Measurements from ENCODE around the gene NHEJ1. TPM values are rescaled to one million over a fixed set of nuclear protein-coding genes. Genes with fewer than 3 reads are reported as not detected.

NHEJ1 gene
- total and polyA plus RNA-seq, 2 of the 13 experiments (the other 11 are each of a cell fraction or from before 2014, with no cell fraction given): 30.0 to 30.7 TPM

DNA sequence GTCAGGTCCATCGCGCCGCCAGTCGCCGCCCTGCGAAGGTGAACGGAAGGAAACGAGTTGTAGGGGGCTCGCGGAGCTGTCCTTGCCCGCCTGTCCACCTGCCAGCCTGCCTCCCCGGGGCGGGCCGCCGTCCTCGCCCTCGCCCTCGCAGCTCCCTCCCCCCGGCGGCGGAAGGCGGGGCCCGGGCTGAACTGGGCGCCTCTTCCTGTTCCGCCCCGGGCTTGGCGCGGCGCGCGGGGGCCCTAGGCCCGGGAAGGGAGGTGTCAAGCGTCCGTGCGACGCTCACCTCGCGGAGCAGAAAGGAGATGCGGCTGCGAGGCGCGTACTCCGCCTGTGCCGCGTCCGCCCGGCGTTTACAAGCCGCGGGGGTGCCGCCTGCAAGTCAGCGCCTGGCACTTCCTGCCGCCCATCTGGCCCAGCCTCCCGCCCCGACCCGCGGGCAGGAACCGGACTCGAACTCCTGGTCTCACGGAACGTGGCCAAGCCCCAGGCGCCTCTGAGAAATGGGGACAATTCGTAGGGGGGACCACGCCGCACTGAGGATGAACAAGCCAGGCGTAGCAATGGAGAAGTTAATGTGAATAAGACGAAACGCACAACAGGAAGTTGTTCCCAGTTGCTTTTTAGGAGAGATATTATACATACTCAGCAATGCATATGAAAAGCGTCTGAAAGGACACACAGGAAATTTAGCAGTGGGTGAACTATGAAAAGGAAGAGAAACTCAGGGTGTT, 16.4 kb upstream of the NHEJ1 start, which contains the start of gene CNPPD1:
Gene CNPPD1, minus strand, starts transcription at position 108 of the 734 bp plus-strand sequence. Its CDS starts 97 bp downstream, at position 11.
- peak; percentile 87 for ATAC-seq
- Histone ChIP-seq H3K4me3 (replicated peaks in 1 of 3; ENCODE audit: insufficient read depth in 1 of 3, low read depth in 2 of 3, low read length in 3 of 3) (peak within 1 kb of the TSS; percentile 62 to 79 (median 72)), H3K9ac (ENCODE audit: insufficient read depth, low read depth, low read length) (peak within 1 kb of the TSS; percentile 82), H3K79me2 (ENCODE audit: insufficient read depth, low read length) (peaks cover 26% of the 10 kb centered on the region), H3K27me3 (ENCODE audit: control insufficient read depth in 1 of 2, insufficient read depth in 2 of 2, low read length in 2 of 2) (no peaks in the 10 kb centered on the region; a peak in 1 of 5 replicates), H3K27ac (ENCODE audit: extremely low read length, insufficient read depth, low read length) (peak within 1 kb of the TSS; percentile 90), H3K36me3 (replicated peaks in 1 of 2; ENCODE audit: control insufficient read depth in 1 of 2, insufficient read depth in 2 of 2, low read length in 2 of 2) (peaks cover 29 to 49% of the 10 kb centered on the region in 2 experiments), H3K4me2 (ENCODE audit: low read depth, low read length) (peak within 1 kb of the TSS; percentile 100), H4K20me1 (ENCODE audit: insufficient read depth, low read length) (no peaks in the 10 kb centered on the region), H2AFZ (ENCODE audit: low read length) (no peak within 1 kb of the TSS), H3K9me3 (ENCODE audit: low read length) (no peaks in the 10 kb centered on the region), H3K4me1 (ENCODE audit: insufficient read depth, low read length) (peaks cover 37% of the 10 kb centered on the region)
- WGBS (ENCODE audit: low lambda C conversion rate): under 1% methylated on average over 42 of the region's 69 CpGs
- ChIA-PET CTCF (ENCODE audit: low intra/inter-chr PET ratio, low total read pairs) (no interaction called here), POLR2A (interaction anchor here (0.7 to 10.4 kb wide), 31 partner anchors 8 to 518 kb away, joined by 3 to 227 read pairs (median 11); partner anchors contain the start of genes ABCB6, ANKZF1, ATG9A and BCS1L)
- FAIRE-seq: peak; percentile 40
- intact Hi-C loops (cut with micrococcal nuclease; ENCODE audit: unreplicated experiment): loop anchor here (1.0 to 2.0 kb wide), 4 partner anchors 17 to 122 kb away; partner anchors contain the start of genes ABCB6 and NHEJ1
- TSS peak; percentile 28 for BruUV-seq (replicated peaks)
- peak; percentile 82 for DNase-seq (ENCODE audit: low spot score)
- in situ Hi-C loops (cut with HindIII; ENCODE audit: extremely low pct_ligation_motif_present, low pct_unique_long_range_greater_than_20kb): no loop called here
- TF ChIP-seq, protein P1, sequence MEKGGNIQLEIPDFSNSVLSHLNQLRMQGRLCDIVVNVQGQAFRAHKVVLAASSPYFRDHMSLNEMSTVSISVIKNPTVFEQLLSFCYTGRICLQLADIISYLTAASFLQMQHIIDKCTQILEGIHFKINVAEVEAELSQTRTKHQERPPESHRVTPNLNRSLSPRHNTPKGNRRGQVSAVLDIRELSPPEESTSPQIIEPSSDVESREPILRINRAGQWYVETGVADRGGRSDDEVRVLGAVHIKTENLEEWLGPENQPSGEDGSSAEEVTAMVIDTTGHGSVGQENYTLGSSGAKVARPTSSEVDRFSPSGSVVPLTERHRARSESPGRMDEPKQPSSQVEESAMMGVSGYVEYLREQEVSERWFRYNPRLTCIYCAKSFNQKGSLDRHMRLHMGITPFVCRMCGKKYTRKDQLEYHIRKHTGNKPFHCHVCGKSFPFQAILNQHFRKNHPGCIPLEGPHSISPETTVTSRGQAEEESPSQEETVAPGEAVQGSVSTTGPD (CRISPR knock-in tag; IDR thresholded peaks at IDR 0.05): no peak
- no peak for TF ChIP-seq FOXJ3 (CRISPR knock-in tag; IDR thresholded peaks at IDR 0.05; ENCODE audit: borderline replicate concordance)
- TF ChIP-seq ZNF747 (CRISPR knock-in tag; IDR thresholded peaks at IDR 0.05; ENCODE audit: borderline replicate concordance): peak; percentile 90; the same call in 1 of the 2 replicates
- TF ChIP-seq ZBTB7A (CRISPR knock-in tag; IDR thresholded peaks at IDR 0.05): peak; percentile 88
- TF ChIP-seq ATM (IDR thresholded peaks at IDR 0.05; ENCODE audit: borderline replicate concordance): no peak
- TF ChIP-seq, protein P2, sequence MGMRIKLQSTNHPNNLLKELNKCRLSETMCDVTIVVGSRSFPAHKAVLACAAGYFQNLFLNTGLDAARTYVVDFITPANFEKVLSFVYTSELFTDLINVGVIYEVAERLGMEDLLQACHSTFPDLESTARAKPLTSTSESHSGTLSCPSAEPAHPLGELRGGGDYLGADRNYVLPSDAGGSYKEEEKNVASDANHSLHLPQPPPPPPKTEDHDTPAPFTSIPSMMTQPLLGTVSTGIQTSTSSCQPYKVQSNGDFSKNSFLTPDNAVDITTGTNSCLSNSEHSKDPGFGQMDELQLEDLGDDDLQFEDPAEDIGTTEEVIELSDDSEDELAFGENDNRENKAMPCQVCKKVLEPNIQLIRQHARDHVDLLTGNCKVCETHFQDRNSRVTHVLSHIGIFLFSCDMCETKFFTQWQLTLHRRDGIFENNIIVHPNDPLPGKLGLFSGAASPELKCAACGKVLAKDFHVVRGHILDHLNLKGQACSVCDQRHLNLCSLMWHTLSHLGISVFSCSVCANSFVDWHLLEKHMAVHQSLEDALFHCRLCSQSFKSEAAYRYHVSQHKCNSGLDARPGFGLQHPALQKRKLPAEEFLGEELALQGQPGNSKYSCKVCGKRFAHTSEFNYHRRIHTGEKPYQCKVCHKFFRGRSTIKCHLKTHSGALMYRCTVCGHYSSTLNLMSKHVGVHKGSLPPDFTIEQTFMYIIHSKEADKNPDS (CRISPR knock-in tag; IDR thresholded peaks at IDR 0.05): peak; percentile 94; the same call in 1 of the 2 replicates
- peak; percentile 91; the same call in 1 of the 2 replicates for TF ChIP-seq JDP2 (CRISPR knock-in tag; IDR thresholded peaks at IDR 0.05; ENCODE audit: borderline replicate concordance)
- peak; percentile 73 for TF ChIP-seq GMEB2 (CRISPR knock-in tag; IDR thresholded peaks at IDR 0.05; ENCODE audit: low read depth)
- no peak for TF ChIP-seq SRSF9 (IDR thresholded peaks at IDR 0.05; ENCODE audit: borderline replicate concordance, insufficient read depth, low read depth, low read length, poor library complexity, severe bottlenecking)
- no peak for TF ChIP-seq KLF15 (CRISPR knock-in tag; IDR thresholded peaks at IDR 0.05; ENCODE audit: borderline replicate concordance)
- TF ChIP-seq ZNF30 (CRISPR knock-in tag; IDR thresholded peaks at IDR 0.05): peak; percentile 95; the same call in 1 of the 2 replicates
- TF ChIP-seq, protein P3, sequence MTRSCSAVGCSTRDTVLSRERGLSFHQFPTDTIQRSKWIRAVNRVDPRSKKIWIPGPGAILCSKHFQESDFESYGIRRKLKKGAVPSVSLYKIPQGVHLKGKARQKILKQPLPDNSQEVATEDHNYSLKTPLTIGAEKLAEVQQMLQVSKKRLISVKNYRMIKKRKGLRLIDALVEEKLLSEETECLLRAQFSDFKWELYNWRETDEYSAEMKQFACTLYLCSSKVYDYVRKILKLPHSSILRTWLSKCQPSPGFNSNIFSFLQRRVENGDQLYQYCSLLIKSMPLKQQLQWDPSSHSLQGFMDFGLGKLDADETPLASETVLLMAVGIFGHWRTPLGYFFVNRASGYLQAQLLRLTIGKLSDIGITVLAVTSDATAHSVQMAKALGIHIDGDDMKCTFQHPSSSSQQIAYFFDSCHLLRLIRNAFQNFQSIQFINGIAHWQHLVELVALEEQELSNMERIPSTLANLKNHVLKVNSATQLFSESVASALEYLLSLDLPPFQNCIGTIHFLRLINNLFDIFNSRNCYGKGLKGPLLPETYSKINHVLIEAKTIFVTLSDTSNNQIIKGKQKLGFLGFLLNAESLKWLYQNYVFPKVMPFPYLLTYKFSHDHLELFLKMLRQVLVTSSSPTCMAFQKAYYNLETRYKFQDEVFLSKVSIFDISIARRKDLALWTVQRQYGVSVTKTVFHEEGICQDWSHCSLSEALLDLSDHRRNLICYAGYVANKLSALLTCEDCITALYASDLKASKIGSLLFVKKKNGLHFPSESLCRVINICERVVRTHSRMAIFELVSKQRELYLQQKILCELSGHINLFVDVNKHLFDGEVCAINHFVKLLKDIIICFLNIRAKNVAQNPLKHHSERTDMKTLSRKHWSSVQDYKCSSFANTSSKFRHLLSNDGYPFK (CRISPR knock-in tag; IDR thresholded peaks at IDR 0.05; ENCODE audit: borderline replicate concordance): no peak

All from HepG2 (cell line).